Fibroblast of skin of scalp (primary cell): Measurements from ENCODE around the gene SF3B5. TPM values are rescaled to one million over a fixed set of nuclear protein-coding genes. Genes with fewer than 3 reads are reported as not detected.
"Not testable (repeated sequence)": the region's sequence is repeated elsewhere in the genome, so short reads cannot be mapped to it uniquely, and the experiment has no call there.

Experiments used
- DNase-seq: peaks from one replicate; pipeline ENCODE4 v3.0.0-alpha.2; 2013
- polyA plus RNA-seq, 2 experiments: library from polyadenylated mRNA; unstranded; fragments of 120-200 nt; gene quantifications; one replicate each; pipeline ENCODE4 v1.2.1, GENCODE V29; 2013; ENCODE audit not compliant: insufficient read length in 2 of 2

Gene SF3B5
- polyA plus RNA-seq (2013, experiment 1 of 2; ENCODE audit: insufficient read length) = 135 TPM
- polyA plus RNA-seq (2013, experiment 2 of 2; ENCODE audit: insufficient read length) = 124 TPM

DNA sequence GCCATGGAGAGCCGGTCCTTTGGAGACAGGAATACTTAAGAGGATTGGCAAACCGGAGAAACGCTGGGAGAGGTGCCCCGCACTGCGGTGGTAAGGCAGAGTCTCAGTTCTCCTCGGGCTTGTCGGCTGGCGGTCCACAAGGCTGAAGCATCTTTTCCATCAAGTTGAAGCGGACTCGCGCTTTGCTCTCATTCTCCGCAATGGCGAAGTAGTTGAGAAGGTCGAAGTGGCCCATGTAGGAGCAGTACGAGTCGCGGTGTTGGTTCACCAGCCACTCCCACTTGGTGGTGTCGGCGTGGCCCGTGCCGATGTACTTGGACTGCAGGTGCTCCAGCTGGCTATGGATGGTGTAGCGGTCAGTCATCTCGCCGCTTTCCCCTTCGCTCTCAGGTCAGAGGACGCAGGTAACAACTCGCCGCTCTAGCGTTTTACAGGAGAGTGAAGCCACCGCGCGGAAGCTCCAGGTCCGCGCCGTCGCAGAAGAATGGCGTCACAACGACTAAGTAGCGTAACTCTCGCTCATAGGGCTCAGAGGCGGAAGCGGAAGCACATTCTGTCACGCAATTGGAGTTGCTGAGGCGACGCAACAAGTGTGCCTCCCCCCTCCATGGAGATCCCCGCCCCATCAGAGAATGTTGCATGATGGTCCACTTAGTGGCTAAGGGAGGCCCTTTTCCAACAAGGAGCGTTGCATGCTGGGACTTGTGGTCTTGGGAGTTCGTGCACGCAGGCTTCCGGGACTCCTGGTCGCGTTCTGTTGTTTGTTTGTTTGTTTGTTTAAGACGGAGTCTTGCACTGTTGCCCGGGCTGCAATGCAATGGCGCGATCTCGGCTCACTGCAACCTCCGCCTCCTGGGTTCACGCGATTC lies at the start of gene SF3B5:
Gene SF3B5, minus strand, starts transcription at position 440 of the 869 bp plus-strand sequence. Its CDS starts 76 bp downstream, at position 364.
- peak; percentile 100 for DNase-seq

DNA sequence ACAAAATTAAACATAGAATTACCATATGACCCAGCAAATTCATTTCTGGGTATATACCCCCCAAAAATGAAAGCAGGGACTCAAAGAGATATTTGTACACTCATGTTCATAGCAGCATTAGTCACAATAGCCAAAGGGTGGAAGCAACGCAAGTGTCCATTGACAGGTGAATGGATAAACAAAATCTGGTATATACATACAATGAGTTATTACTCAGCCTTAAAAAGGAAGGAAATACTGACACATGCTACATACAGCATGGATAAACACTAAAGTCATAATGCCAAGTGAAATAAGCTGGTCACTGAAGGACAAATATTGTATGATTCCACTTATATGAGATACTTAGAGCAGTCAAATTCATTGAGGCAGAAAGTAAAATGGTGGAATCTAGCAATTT lies 49.6 kb upstream of the SF3B5 start:
- no peak for DNase-seq

DNA sequence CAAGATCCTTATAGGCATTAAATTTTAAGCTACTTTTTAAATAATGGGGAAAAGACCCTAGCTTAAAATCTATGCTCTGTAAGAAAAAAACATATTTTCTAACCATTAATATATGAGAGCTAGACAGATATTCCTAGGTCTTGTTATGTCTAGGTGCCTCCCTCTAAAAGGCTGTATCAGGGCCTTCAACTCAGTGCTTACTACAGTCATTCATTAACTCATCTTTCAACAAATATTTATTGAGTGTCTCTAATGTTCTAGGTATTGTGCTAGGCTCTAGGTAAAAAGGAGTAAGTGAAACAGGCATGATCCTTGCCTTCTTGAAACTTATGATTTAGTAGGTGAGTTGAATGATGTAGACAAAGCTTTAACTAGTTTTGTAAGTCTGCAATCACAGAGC lies 48.5 kb upstream of the SF3B5 start:
- no peak for DNase-seq

DNA sequence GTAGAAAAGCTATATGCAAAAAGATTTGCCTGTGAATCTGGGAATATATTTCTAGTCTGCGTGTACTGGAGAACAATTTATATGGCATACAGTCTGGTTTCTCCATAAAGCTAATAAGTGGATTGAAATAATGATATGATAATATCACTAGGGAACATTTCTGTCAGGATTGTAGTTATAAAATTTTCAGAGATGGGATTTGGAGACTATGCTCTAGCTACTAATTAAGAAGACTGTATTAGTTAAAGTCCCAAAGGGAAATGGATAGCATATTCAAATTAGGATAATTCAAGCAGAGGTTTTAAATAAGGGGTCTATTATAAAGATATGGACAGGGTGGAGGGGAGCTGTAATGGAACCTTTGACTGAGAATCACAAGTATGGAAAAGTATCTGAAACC lies 47.7 kb upstream of the SF3B5 start:
- no peak for DNase-seq

- DNase-seq = no peak
Observed at GRCh38 chr6:144141470-144141869, 46.1 kb upstream of the SF3B5 start.

DNA sequence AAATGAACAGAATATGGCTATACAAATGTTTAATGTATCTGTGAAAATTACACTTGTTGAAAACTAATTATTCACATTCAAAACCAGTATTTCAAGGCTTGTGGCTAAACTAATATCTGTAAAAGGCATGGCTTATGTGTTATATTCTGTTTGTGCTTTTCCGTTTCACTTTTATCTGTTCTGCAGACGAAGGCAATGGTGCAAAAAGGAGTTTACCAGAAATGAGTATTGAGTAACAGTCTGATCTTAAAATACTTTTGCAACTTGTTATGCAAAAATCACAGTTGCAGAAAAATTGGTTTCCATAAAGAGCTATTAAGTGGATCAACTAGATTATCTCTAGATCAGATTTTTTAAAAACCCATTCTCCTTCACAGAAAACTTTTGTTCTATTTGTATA lies 45.5 kb upstream of the SF3B5 start:
- no peak for DNase-seq

- DNase-seq = no peak
Observed at GRCh38 chr6:144139817-144140216, 44.4 kb upstream of the SF3B5 start.

DNA sequence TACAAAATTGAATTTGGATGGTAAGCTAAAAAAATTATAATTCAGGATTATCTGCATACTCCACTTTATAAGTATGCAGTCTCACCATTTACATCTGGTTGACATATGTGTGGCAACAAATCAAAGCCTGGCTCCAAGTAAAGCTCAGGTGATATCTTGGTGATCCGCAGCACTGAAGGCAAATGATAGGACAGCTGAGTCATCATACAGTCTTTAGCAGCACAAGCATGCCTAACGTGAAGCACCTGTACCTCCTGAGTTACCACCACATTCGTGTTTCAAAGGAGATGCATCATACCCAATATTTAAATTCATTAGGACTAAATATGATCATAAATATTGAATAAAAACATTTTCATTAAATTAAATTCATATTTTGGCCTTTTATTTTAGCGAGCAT lies 43.2 kb upstream of the SF3B5 start:
- no peak for DNase-seq

DNA sequence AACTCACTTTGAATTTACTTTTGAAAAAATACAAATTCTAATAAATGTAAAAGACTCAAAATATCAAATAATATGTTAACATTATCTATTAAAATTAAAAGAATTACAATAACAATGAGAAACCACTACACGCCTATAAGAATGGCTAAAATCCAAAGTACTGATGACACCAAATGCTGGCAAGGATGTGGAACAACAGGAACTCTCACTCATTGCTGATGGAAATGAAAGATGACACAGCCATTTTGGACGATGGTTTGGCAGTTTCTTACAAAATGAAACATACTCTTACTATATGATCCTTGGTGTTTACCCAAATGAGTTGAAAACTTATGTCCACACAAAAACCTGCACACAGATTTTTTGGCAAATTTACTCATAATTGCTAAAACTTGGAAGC lies 39.4 kb upstream of the SF3B5 start:
- peak; percentile 14 for DNase-seq

GRCh38 chr6:144134176-144134575 lies 38.8 kb upstream of the SF3B5 start:
- peak; percentile 74 for DNase-seq

DNA sequence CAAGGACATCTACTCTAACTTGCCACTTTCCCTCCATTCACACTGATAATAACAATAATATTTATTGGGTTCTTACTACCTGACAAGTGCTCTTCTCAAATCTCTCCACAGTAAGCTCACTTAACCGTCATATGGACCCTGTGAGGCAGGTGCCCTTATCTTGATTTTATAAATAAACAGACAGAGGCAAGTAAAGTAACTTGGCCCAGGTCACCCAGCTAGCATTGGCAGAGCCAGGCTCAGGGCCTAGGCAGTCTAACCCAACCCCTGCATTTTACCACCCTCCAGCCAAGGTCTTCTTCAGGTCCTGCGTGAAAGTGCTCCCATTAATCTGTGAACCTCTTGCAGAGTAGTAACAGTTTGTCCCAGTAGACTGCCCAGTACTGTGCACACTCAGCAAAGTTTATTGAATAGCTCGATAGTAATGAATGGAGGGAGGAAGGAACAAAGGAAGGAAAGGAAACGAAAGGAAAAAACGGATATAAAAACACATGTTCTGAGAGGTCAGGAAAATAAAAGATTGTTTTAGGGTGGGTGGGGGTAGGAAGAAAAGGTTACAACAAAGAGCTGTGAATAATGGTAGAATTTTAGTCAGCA lies 38.0 kb upstream of the SF3B5 start:
- no peak for DNase-seq

GRCh38 chr6:144132167-144132690 lies 36.9 kb upstream of the SF3B5 start:
- DNase-seq = not testable (repeated sequence)

DNA sequence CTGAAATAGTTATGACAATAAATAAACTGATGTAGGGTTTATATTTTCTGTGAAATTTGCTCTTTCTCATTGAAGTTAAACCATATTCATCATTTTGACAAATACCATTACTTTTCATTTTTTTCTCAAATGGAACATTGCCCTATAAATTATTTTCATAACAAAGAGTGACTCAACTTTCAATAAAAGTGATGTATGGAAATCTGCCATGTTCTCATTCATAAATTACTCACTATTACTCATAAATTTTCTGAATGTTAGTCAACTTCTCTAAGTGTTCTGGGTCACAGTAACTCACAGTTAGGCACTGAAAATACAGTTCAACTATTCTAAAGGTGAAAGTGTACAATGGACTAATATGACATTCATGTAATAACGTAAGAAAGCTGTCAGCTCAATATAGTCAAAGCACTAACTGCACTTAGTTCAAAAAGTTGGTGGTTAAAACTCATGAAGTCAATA lies 35.9 kb upstream of the SF3B5 start:
- DNase-seq = peak; percentile 83

DNA sequence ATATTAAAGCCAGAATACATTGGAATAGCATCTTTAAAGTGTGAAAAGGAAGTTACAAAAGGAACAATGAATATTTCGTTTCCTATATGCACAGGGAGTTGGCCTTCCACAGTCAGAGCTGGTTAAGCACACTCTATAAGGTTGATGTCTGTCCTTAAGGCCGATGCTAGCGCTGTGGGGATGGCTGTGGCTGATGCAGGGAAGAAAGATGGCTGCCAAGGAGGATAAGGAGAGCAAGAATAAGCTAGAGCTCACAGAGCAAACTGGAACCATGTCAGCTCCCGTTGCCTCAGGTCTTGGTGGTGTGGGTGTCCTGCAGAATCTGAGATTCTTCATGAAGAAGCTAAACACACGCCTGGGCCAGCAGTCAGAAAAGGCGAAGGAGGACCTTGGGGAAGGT lies 34.1 kb upstream of the SF3B5 start:
- no peak for DNase-seq

DNA sequence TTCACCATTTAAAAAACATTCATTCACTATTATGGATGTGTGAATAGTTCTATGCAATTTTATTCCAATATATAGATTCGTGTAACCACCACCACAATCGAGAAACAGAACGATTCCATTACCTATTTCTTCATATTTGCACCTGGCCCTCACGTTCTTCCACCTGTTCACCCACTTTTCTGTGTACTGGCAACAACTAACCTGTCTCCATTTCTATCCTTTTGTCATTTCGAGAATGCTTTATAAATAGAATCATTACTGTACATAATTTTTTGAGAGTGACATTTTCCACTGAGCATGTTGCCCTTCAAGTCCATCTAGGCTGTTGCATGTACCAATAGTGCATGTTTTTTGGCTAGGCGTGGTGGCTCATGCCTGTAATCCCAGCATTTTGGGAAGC lies 31.7 kb upstream of the SF3B5 start:
- DNase-seq = no peak

DNA sequence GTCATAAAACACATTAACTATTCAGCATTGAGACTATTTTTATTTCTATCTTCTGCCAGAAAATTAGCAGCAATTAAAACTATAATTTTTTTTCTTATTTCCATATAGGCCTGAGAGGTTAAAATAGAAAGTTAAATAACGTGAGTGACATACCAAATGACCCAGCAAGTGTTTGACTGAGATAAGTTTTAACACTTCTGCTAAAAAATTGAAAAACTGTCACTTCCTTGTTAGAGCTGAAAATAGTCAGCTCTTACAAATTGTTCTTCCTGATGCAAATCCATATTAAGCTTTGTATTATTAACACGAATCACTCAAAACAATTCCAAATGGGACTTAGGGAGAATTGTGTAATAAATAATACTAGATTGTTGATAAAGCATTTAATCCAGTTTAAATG lies 28.5 kb upstream of the SF3B5 start:
- DNase-seq = no peak

DNA sequence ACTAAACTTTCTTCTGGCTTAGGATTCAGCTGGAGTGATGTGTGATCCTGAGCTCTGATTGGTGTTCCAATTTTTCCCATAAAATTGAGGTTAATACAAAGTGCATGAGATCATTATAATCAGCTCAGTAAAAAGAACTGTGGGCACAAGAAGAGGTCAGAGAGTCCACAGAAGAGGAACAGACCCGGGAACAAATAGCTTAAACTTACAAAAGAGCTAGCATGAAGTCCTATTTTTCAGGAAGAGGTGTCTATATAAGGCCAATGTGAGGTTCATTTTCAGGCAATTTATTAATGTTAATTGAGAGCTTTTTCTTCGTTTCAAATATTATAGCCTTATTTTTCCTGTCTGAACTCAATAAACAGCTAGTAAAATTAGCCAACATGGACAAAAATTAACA lies 28.0 kb upstream of the SF3B5 start:
- DNase-seq = no peak

GRCh38 chr6:144122861-144123260 lies 27.5 kb upstream of the SF3B5 start:
- no peak for DNase-seq

DNA sequence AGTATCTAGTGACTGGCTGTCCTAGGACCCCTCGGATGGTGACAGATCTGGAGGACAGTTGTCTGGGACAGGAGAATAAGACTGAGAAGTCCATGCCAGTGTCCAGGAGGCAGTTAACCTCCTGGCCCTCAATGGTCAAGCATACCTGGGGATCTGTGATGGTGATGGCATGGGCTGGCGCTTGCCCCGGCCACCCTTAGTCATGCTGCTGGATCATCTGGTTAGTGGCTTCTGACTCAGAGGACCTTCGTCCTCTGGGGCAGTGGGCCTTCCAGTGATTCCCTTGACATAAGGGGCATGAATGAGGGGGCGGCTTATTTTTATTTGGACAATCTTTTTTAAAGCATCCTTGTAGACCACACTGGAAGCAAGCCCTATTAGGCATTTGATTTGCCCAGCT lies 24.0 kb upstream of the SF3B5 start:
- DNase-seq = no peak

GRCh38 chr6:144115219-144115618 lies 19.8 kb upstream of the SF3B5 start:
- no peak for DNase-seq

- DNase-seq = no peak
Observed at GRCh38 chr6:144113366-144113765, 18.0 kb upstream of the SF3B5 start.

- no peak for DNase-seq
Observed at GRCh38 chr6:144110210-144110609, 14.8 kb upstream of the SF3B5 start.

DNA sequence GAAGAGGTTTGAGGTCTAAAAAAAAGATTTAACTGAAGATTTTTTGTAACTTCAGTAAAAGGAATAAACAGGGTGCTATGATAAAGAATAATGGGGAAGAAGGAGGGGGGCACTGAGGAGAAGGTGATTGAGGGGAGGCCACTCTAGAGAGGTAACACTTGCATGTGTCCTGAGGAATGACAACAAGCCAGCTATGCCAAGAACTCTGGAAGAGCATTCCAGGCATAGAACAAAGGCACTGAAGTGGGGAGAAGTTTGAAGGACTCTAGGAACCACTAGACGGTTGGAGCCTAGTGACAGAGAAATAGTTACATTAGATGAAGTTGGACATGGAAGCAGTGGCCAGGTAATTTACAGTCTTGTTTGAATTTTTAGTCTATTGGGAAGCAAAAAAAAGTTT lies 10.8 kb upstream of the SF3B5 start:
- DNase-seq = no peak
